GM21360 (cell line): Measurements from ENCODE around the gene KRTAP3-3.
"Not testable (repeated sequence)": the region's sequence is repeated elsewhere in the genome, so short reads cannot be mapped to it uniquely, and the experiment has no call there.

Experiments
- ATAC-seq: cut with Tn5 transposase; IDR thresholded peaks from one replicate; pipeline ENCODE4 v1.9.1; 2021; ENCODE audit warnings: mild to moderate bottlenecking, moderate library complexity; ENCODE audit not compliant: unreplicated experiment

The KRTAP3-3 gene

DNA sequence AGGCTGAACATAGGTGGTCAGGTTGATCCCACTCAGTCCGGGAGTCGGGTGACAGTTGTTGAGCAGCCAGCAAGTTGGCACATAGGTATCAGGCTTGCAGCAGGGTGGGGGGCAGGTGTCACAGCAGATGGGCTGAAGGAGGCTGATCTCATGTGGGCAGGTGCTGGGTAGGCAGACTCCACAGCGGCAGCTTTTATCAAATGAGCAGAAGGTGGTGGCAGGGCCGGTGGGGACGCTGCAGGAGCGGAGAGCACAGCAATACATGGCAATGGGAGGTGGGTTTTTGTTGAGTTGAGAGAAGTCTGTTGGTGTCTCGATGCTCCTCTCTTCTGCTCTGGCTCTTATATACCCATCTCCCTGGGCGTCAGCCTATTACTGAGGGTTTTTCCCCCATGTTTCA lies 14.8 kb upstream of the KRTAP3-3 start, which contains the start of gene KRTAP3-1:
TSS of gene KRTAP3-1 (minus strand) at position 318 of the 400 bp plus-strand sequence. CDS start at position 264, 54 bp downstream.
- ATAC-seq, result no peak

DNA sequence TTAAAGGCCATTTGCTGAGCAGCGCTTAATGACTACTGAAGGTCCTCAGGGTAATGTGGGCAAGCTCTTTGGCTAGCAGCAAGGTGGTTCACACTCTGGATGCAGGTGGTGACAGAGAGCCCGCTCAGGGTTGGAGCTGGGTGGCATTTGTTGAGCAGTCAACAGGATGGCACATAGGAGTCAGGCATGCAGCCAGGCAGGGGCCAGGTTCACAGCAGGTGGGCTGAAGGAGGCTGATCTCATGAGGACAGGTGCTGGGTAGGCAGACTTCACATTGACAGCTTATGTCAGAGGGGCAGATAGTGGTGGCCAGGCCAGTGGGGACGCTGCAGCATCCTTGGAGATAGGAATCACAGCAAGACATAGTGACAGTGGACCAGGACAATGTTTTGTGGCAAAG lies 10.4 kb upstream of the KRTAP3-3 start:
- no peak for ATAC-seq

DNA sequence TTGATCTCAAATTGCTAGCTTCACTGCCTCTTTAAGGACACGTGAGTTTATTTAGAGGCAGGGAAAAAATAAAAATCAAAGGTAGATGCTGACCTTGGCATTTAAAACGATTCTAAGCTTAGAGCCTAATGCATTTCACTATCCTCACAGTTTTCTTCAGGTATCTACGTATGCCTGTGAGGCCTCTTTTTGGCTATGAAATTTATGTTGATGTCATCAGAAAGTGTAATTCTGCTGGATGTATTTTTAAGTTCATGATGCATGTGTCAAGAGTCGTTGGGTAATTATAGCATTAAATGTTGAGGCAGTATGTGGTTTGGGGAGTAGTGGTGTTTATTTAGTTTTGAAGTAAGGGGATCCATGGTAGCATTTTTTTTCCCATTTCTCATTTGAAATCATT lies 10.0 kb upstream of the KRTAP3-3 start:
- no peak for ATAC-seq

DNA sequence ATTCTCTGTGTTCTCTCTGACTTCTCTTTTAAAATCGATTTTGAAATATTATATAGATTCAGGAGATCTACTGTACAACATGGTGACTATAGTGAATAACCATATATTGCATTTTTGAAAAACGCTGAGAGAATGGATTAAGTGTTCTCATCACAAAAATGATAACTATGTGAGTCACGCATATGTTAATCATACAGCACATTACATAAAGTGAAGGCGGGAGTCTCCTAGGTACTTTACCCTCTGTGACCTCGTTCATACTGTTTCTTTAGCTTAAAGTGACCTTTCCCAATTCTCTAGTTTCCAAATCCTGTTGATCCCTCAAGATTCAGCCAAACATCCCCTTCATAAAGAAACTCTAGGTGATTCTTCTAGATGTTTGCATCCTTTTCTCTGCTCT lies 8.8 kb upstream of the KRTAP3-3 start:
- ATAC-seq, result no peak

DNA sequence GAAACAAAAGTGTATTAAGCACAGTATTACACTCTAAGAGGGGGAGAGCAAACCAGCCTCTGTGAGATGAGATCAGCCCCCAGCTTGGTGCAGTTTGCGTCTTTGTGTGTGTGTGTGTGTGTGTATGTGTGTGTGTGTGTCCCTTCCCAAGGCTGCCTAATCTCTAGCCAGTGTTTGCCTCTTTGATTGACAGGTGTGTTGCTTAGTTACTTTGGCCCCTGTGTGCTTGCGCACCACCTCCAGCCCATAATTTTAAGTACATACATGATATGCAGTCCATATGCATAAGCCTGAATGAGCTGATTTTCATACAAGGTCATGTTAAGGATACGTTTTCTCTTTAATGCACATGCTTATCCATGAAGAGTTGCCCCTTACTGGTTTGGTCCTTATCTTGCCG lies 7.8 kb upstream of the KRTAP3-3 start:
- ATAC-seq, result no peak

DNA sequence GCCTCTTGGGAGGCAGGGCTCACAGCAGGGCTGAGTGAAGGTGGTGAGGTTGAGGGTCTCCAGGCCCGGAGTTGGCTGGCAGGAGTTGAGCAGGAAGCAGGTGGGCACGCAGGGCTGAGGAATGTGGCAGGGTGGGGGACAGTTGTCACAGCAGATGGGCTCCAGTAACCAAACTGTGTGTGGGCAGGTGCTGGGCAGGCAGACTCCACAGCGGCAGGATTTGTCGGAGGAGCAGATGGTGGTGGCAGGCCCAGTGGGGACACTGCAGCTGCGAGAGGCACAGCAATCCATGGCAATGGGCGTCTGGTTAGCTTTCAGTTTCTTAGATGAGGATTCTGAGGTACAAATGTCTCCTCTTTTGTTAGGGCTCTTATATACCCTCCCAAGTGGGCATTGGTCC lies 5.6 kb upstream of the KRTAP3-3 start, which contains the start of gene KRTAP3-2:
TSS of gene KRTAP3-2 (minus strand) at position 344 of the 400 bp plus-strand sequence. CDS start at position 291, 53 bp downstream.
- ATAC-seq, result not testable (repeated sequence)

DNA sequence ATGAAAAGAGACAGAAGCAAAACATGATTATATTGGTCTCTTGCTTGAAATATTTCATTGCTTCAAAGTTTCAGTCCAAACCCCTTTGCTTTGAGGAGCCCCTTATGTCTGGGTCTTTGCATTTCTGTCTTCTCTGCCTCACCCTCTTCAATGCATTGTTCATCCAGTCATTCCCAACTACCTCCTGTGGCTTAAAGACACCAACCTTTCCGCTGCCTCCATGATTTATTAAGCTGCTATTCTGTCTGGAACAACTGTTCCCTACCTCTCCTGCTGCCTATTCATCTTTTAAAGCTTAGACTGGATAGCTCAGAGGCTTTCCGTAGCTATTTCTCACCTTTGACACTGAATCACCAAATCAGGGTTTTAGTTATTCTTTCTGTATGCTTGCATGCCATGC lies 3.4 kb upstream of the KRTAP3-3 start:
- ATAC-seq, result no peak

DNA sequence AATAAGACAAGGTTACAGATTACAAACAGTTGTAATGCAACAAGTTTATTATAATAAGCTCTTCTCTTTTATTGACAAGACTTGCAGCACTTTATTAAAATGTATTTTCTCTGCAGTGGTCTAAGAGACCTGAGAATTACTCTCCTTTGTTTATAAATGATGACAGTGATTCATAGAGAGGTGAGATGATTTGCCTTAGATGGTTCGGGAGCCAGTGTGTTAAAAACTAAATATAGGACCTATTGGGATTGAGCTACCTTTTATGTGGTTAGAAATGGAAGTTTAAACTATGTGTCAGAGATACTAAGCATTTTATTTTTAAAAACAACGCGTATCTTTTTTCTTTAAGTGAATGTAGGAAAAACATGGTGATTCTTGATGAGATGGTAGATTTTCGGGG lies 2.9 kb upstream of the KRTAP3-3 start:
- ATAC-seq, result no peak

DNA sequence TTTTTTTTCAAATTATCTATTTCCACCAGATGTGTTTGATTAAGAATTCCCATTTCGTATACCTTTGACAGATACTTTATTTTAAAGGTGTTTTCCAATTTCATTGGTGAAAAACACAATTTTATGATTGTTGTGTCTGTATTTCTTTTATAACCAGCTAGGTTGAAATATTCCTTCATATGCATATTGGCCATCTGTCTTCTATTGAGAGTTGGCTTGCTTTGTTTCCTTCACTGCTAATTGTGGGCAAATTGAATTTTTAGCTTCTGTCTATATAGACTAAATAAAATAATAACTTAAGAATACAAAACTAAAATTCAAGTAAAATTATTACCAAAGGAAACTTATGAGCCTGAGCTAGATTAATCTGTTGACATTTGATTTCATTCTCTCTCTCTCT lies 1.2 kb upstream of the KRTAP3-3 start:
- ATAC-seq, result no peak

DNA sequence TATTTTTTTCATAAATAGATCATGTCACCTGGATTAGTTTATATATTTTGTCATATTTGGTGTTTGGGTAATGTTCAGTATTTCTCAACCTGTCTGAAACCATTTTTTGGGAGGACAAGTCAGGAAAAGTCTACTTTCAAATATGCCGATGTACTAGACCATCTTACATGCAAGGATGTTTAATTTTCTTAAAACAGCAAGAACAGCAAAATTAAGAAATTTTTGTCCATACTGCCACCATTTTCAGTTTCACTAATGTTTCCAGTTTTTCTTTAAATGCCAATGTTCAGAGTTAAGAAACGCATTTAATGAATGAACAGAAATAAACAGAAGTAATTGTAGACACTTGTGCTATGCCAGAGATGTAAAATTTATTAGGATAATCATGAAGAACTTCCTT lies 880 bp downstream of the KRTAP3-3 start:
- no peak for ATAC-seq

DNA sequence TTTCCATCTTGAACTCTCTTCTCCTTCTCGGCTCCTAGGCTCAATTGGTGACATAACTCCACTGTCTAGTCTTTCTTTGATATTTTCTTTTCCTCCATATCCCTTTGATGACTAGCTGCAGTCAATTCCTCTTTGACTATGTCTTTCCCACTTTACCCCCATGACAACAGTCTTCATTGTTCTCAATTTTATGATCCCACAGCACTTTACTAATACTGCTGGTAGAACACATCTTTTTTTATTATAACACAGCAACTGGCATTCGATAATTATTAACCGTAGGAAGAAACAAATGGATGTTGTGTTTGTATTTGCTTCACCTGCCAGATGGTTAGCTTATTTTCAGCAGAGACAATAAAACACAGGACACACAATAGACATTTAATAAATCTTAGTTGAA lies 1.3 kb downstream of the KRTAP3-3 start:
- ATAC-seq, result no peak

DNA sequence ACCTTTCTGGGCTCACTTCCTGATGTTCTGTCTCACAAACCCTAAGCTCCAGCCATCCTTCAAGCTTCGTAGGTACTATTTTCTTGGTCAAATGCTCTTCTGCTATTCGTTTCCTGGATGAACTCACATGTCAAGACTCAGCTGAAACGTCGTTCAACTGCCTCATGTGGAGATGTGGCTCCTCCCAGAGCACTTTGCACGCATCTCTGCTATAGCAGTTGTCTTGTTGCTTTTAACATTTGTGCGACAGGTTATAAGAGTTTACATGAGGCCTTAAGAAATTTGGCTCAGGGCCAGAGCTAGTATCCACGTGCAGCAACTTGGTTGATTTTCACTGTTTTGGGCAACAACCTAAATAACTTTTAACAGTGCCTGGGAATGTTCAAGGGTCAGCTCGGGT lies 7.0 kb downstream of the KRTAP3-3 start:
- ATAC-seq, result no peak

DNA sequence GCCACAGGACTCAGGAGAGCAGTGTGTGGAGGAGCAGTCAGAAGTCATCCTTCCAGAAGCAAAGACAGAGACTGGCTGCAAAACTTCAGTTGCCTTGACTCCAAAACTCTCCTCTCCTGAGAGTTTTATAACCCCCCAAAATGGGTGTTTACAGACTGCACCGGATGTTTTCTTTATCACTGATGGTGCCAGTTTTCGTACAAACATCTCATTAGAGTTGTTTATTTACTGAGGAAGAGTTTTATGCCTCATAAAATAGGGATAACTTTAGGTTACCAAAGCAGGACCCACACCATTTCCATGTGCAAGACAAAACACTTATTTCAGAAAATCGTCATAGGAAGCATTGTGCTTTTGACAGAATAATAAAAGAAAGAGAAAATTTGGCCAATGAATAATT lies 9.7 kb downstream of the KRTAP3-3 start, which contains the start of gene KRT40:
TSS of gene KRT40 (minus strand) at position 101 of the 400 bp plus-strand sequence. CDS start at position 48, 53 bp downstream.
- ATAC-seq, result no peak

DNA sequence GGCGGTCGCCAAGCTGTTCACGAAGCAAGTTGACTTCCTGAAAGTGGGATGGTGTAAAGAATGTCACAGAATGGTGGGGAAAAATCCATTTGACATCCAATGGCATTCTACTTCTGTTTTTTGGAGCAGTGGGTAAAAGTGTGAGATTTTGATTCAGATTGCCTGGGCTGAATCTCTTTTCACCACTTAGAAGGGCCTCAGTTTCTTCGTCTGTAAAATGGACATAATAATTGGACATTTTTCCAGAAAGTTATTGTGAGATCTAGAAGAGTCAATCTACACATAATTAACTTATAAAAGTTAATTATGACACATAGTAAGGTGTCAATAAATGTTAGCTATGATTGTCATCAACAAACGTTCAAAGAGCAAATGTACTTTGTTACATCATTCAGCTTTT lies 12.8 kb downstream of the KRTAP3-3 start:
- no peak for ATAC-seq

DNA sequence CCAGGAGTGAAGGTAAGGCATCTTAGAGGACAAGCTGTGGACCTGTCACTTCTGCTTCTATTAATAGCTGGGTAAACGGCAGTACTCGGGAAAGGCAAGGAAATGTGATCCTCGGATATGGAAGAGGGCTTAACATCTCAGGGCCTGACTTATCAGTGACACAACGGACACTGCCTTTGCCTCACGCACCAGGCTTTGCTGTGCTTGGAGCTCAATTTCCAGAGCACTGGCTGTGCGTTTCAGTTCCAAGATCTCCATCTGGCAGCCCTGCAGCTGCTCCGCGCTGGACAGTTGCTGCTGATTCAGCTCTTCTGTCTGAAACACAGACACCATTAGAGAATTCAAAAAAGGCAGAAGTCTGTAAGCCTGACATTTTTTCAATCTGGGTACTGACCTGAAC lies 13.4 kb downstream of the KRTAP3-3 start:
- no peak for ATAC-seq

DNA sequence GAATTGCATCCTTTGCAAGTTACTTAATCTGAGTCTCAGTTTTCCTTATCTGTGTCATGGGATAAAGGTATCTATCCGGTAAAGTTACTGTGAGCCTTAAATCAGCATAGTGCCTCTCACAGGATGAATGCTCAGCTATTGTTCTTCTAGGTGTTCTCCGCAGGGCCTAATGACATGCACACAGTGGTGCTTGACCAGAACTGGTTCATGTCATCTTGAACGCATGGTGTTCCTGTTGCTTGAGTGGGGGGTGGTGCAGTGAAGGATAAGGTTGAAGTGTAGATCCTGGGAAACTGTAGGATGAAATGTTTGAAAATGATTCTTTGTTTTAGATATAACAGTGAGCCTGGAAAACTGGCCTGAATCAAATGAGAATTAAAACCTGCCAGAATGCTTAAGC lies 13.8 kb downstream of the KRTAP3-3 start:
- no peak for ATAC-seq

DNA sequence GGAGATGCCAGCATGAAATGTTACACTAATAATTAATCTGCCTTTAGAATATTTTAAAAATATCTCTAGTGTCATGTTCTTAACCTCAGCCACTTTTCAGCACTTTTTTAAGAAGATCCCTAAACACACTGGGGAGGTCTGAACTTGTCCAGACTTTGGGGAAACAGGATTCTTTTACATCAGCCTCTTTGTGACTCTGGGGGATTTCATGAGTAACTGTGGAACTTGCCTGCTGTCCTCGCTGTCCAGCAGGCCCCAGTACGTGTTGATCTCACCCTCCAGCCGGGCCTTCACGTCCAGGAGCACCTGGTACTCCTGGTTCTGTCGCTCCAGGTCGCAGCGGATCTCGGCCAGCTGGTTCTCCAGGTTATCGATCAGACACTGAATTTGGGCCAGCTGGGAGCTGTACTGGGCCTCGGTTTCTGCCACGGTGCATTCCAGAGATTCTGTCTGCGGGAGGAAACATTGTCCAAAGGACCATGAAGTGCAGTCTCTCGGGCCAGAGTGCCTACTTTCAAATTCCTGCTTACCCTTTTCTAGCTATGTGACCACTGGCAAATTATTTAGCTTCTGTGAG lies 15.3 kb downstream of the KRTAP3-3 start:
- no peak for ATAC-seq

DNA sequence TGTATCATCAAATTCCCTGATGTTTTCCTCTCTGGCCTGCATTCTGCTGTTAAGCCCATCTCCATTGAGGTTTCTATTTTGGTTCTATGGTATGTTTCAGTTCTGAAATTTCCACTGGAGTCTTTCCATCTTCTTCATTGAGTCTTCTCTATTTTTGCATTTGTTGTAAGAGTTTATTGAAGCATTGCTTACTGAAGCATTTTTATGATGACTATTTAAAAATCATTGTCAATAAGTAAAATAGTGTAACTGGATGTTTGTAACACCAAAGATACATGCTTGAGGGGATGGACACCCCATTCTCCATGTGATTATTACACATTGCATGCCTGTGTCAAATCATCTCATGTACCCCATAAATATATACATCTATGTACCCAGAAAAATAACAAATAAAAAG lies 18.4 kb downstream of the KRTAP3-3 start:
- ATAC-seq, result no peak

DNA sequence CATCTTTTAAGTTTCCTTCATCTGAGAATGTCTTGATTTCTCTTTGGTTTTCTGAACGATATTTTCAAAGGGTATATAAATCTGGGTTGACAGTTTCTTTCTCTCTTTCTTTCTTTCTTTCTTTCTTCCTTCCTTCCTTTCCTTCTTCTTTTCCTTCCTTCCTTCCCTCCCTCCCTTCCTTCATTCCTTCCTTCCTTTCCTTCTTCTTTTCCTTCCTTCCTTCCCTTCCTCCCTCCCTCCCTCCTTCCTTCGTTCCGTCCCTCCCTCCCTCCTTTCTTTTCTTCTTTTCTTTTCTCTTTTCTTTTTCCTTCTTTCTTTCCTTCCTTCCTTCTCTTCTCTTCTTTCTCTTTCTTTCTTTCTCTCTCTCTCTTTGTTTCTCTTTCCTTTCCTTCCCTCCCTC lies 19.6 kb downstream of the KRTAP3-3 start:
- no peak for ATAC-seq

DNA sequence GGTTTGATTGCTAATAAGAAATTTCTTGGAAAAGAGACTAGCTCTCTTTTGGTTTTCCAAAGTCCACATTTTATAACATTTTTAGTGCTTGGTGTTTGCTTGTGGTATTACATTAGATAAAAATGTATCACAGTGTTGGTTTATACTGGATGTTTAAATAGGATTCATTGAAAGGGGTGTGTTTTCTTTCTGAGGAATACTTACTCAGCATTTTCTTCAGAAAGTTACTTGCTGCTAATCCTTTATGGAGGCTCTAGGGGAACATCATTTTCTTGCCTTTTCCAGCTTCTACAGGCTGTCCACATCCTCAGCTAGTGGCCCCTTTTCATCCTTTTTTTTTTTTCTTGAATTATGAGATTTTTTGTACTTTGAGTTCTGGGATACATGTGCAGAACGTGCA lies 26.4 kb downstream of the KRTAP3-3 start:
- ATAC-seq, result no peak

DNA sequence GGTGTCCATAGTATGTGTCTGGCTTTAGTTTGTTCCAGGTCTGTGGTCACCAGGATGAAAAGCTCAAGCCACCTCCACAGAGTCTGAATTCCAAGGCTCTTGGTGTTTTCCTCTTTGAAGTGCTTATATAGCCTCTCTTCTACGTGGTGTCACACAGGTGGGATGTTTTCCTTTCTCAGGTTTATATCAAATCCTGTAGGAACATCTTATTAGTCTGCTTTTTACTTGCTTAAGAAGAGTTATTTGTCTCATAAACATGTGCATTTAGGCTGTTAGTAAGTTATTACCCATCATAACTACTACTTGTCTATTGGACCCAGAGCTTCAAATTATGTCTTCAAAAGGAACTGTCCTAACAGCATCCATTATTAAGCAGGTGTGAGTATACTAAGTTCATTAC lies 27.1 kb downstream of the KRTAP3-3 start, which contains the start of gene KRT39:
TSS of gene KRT39 (minus strand) at position 101 of the 400 bp plus-strand sequence. CDS start at position 9, 92 bp downstream.
- ATAC-seq, result no peak

DNA sequence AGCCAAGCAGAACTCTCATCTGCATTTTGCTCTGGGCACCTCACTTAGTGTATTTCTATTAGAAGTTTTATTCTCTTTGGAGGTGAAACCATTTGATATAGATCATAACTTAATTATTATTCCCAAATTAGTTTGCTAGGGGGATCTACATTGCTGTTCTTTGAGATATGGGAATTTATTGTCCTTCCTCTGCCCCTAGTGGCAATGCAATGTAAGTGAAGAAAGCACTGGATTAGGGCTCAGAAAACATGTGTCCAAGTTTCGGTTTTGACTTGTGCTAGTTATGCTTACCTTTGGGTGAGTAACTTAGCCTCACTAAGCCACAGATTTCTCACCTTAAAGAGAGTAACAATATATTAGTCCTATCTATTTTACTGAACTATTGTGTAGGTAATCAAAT lies 30.1 kb downstream of the KRTAP3-3 start:
- ATAC-seq, result no peak

DNA sequence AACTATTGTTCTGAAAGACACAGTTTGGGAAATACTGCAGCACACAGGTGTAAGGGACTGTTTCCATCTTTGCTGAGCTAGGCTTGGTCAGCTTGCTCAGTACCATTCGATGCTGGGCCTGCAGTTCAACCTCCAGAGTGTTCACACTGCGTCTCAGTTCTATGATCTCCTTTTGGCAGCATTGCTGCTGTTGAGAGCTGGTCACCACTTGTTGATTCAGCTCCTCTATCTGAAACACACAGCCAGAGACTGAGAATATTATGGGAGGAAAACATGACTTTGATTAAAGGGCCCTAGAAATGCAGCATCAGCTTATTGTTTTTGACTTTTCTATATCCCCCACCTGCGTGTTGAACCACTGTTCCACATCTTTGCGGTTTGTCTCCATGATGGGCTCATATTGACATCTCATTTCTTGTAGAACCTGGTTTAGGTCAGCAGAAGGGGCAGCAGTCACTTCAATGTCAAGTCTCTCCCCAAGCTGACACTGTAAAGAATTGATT lies 31.9 kb downstream of the KRTAP3-3 start:
- ATAC-seq, result no peak
